Measurements from ENCODE around the gene PTPRG. TPM values are rescaled to one million over a fixed set of nuclear protein-coding genes. Genes with fewer than 3 reads are reported as not detected.

Gene PTPRG
- total and polyA plus RNA-seq, 2 of the 13 experiments (the other 11 are each of a cell fraction or from before 2014, with no cell fraction given) = 8.0 to 25.3 TPM

DNA sequence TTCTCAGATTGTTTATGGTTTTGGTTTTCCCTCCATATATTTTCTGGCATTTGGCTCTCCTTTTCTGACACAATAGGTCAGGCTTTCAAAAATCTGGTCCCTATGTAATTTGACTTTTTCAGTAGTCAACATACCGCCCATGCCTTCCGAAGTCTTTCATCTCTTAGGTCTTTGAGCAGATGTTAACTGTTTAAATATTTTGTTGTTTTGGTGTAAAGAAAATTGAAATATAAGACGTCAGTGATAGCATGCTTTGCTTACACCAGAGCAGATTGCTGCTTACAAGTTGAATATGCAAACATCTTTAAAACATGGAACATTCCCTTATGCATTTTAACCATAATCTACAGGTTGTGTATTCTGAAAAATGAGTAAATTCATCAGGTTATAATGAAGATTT, 233.0 kb downstream of the PTPRG start (continued):
- TF ChIP-seq, protein P1, sequence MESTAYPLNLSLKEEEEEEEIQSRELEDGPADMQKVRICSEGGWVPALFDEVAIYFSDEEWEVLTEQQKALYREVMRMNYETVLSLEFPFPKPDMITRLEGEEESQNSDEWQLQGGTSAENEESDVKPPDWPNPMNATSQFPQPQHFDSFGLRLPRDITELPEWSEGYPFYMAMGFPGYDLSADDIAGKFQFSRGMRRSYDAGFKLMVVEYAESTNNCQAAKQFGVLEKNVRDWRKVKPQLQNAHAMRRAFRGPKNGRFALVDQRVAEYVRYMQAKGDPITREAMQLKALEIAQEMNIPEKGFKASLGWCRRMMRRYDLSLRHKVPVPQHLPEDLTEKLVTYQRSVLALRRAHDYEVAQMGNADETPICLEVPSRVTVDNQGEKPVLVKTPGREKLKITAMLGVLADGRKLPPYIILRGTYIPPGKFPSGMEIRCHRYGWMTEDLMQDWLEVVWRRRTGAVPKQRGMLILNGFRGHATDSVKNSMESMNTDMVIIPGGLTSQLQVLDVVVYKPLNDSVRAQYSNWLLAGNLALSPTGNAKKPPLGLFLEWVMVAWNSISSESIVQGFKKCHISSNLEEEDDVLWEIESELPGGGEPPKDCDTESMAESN (CRISPR knock-in tag; conservative IDR thresholded peaks at IDR 0.05) = no peak
- TF ChIP-seq MATR3 (CRISPR knock-in tag; IDR thresholded peaks at IDR 0.05) (no peak), HNRNPUL1 (IDR thresholded peaks at IDR 0.05; ENCODE audit: low read depth, low read length) (no peak), ZZZ3 (CRISPR knock-in tag; IDR thresholded peaks at IDR 0.05; ENCODE audit: borderline replicate concordance) (no peak), ZNF546 (CRISPR knock-in tag; conservative IDR thresholded peaks at IDR 0.05) (no peak), ZUFSP (CRISPR knock-in tag; IDR thresholded peaks at IDR 0.05; ENCODE audit: borderline replicate concordance) (no peak), GATAD2A (CRISPR knock-in tag; IDR thresholded peaks at IDR 0.05) (no peak)
- TF ChIP-seq, protein P2, sequence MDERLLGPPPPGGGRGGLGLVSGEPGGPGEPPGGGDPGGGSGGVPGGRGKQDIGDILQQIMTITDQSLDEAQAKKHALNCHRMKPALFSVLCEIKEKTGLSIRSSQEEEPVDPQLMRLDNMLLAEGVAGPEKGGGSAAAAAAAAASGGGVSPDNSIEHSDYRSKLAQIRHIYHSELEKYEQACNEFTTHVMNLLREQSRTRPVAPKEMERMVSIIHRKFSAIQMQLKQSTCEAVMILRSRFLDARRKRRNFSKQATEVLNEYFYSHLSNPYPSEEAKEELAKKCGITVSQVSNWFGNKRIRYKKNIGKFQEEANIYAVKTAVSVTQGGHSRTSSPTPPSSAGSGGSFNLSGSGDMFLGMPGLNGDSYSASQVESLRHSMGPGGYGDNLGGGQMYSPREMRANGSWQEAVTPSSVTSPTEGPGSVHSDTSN (CRISPR knock-in tag; IDR thresholded peaks at IDR 0.05) = no peak

DNA sequence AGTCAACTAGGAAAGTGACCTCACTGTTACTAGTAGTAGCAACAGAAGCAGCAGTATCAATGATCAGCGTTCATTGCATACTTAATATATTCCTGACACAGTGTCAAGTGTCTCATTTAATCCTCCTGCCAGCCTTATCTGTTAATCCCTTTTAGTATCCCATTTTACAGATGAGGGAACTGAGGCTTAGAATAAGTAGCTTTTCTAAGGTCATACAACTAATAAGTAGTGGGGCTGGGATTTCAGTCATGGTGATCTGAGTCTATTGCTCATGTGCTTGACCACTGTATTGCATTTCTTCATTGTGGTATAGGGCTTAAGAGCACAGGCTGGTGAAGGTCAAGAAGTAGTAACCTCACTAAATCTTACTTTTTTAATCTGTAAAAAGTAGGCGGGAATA, 233.6 kb downstream of the PTPRG start:
- H3K4me1 ChIP-seq (ENCODE audit: insufficient read depth, low read length) = peaks cover 17% of the 10 kb centered on the region
- ChIA-PET CTCF (ENCODE audit: low intra/inter-chr PET ratio, low total read pairs) (no interaction called here), POLR2A (no interaction called here)
- H3K9ac ChIP-seq (ENCODE audit: insufficient read depth, low read depth, low read length) = no peak overlapping the region
- DNase-seq (ENCODE audit: low spot score) (no peak), ATAC-seq (no peak), FAIRE-seq (no peak)
- H2AFZ ChIP-seq (ENCODE audit: low read length) = no peak overlapping the region
- in situ Hi-C loops (cut with HindIII; ENCODE audit: extremely low pct_ligation_motif_present, low pct_unique_long_range_greater_than_20kb) (no loop called here), intact Hi-C loops (cut with micrococcal nuclease; ENCODE audit: unreplicated experiment) (no loop called here)
- H3K27ac ChIP-seq (ENCODE audit: extremely low read length, insufficient read depth, low read length) = no peak overlapping the region
- no peaks in the 10 kb centered on the region for H3K36me3 ChIP-seq (replicated peaks in 1 of 2; ENCODE audit: control insufficient read depth in 1 of 2, insufficient read depth in 2 of 2, low read length in 2 of 2)
- H3K79me2 ChIP-seq (ENCODE audit: insufficient read depth, low read length) = peaks cover 7% of the 10 kb centered on the region
- no peaks in the 10 kb centered on the region for H3K27me3 ChIP-seq (ENCODE audit: control insufficient read depth in 1 of 2, insufficient read depth in 2 of 2, low read length in 2 of 2)
- 0 out of 2 replicates have a peak, but pooled peaks cover 2% of the 10 kb centered on the region for H4K20me1 ChIP-seq (ENCODE audit: insufficient read depth, low read length)
- H3K4me3 ChIP-seq (replicated peaks in 1 of 3; ENCODE audit: insufficient read depth in 1 of 3, low read depth in 2 of 3, low read length in 3 of 3) = no peak overlapping the region
- no peak overlapping the region for H3K4me2 ChIP-seq (ENCODE audit: low read depth, low read length)
- WGBS (ENCODE audit: low lambda C conversion rate) = 89% methylated on average over 2 of the region's 2 CpGs
- no TSS peak for BruUV-seq (replicated peaks)
- no peaks in the 10 kb centered on the region for H3K9me3 ChIP-seq (ENCODE audit: low read length)
- no peak for TF ChIP-seq ARNT2 (CRISPR knock-in tag; IDR thresholded peaks at IDR 0.05; ENCODE audit: low read depth)
- peak; percentile 58 for TF ChIP-seq ZNF629 (CRISPR knock-in tag; conservative IDR thresholded peaks at IDR 0.05)

Data from HepG2 (cell line).